Measurements from ENCODE around the gene NECAP2.

NECAP2 gene

DNA sequence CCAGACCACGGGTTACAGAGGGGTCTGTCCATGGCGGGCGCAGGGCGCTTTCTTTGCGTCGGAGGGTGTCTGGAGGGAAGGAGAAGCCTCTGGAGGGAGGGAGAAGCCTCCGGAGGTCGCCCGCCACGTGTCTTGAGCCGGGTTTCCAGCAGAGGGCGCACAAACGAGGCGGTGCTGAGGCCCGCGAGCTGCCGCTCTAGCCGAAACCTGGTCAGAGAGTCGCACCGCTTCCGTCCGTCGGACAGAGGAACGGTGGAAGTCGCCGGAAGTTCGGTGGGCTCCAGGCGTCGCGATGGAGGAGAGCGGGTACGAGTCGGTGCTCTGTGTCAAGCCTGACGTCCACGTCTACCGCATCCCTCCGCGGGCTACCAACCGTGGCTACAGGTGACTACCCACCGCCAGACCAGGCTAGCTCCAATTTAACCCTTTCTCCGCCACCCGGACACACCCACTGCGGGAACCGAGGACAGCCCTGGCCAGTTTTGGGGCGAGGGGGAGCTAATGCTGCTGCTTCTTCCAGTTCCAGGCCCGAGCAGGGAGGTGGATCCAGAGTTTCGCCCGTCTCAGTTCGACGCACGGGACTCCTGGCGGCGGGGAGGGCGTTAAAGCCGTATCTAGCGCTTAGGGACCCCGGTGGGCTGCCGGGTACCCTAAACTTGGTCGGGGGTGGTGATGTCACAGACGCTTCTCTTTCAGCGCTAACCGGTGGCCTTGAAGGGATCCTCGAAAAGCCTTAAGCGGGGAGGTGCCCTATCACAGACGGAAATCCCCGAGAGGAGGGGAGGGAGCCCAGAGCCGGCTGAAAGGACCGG lies at the start of gene NECAP2:
Gene NECAP2 (plus strand): TSS at position 255 of the 812 bp plus-strand sequence. CDS start 38 bp downstream, at position 293.
- peak; percentile 18 to 94 (median 84) for DNase-seq

- DNase-seq: no peak
These were observed 49.1 kb upstream of the NECAP2 start for GRCh38 chr1:16391411-16391810.

DNA sequence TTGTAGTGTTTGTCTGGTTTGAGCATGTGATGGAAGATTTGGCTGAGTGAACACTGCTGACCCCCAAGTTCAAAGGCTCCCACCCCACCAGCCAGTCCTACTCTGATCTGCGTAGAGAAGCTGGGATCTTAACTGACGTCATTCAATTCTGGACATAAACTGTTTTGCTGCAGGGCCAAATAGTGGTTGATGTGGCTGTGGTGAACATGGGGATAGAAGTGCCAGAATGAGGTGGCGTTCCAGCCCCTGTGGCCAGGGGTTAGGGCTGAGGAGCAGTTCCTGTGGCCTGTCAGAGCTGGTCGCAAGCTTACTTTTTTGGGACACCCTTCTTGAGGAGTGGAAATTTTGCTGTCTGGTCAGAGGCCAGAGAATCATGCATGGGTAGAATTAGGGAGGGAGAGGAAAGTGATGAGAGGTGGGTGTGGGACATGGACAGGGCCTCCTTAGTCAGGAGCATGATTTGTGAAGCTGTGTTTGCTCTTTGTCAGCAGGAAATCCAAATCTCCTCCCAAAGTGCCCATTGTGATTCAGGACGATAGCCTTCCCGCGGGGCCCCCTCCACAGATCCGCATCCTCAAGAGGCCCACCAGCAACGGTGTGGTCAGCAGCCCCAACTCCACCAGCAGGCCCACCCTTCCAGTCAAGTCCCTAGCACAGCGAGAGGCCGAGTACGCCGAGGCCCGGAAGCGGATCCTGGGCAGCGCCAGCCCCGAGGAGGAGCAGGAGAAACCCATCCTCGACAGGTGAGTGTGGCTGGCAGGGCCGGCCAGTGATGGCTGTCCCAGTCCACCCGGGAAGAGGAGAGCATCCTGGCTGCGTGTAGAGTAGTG lies 47.6 kb upstream of the NECAP2 start:
- DNase-seq: no peak

DNA sequence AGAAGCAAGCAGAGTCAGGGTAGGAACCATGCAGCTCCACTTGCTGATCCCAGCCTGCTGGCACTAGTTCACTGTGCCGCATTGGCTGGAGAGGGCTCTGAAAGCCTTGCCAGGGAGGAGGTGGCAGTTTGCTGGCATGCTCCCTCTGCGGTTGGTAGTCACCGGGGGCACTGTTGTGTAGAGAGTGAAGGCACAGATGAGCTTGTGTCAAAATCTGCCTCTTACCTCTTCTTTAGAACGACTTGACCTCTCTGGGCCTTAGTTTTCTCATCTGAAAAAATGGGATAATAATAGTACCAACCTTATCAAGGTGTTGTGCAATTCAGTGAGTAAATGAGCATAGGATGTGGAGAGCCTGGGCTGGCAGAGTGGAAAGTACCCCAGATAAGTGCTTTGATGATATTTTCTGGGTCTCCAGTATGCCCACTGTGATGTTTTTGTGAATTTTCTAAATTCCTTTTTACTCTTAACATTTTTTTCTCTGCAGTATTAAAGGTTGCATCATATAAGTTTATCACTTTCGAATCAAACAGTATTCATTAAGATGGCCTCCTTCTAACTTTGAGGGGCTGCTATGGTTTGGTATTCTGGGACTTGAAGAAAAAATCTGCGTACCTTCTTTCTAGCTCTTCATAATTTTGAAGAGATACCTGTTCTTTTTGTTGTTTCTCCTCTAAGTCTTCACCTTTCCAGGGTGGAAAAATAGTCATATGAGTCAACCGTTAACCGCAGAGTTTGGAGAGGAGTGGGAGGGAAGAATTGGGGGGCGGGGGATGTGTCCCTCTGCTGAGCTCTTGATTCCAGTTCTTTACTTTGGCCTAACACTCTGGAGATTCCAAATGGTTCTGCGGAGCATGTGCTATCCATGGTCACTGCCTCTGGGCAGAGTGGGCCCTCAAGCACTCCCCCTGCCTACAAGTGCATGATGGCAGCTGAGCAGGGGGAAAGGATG lies 46.7 kb upstream of the NECAP2 start:
- DNase-seq: peak in 27 of 56 donors; percentile 4 to 58 (median 27)

DNA sequence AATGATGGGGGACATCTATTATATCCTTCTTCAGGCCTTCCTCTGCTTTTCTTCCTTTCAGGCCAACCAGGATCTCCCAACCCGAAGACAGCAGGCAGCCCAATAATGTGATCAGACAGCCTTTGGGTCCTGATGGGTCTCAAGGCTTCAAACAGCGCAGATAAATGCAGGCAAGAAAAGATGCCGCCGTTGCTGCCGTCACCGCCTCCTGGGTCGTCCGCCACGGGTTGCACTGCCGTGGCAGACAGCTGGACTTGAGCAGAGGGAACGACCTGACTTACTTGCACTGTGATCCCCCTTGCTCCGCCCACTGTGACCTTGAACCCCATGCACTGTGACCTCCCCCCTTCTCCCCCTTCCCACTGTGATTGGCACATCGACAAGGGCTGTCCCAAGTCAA lies 45.5 kb upstream of the NECAP2 start:
- DNase-seq: no peak

DNA sequence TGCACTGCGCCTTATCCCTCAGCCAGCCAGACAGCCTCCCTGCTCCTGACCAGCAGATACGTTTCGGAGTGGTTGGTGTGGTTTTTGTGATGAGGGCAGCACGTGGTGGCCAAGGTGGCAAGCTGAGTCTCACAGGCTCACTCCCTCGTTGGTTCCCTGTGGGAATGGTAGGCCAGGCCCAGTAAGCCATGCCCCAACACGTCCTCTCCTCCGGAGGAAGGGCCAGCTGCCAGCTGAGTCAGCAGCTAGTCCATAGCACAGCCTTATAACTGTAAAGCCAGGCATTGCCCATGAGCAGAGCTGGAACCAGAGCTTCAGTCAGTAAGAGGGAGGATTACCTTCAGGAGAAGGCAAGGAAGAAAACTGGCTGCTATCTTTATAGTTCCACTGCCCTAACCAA lies 43.9 kb upstream of the NECAP2 start:
- DNase-seq: peak in 2 of 56 donors; percentile 6

GRCh38 chr1:16397120-16397519 lies 43.4 kb upstream of the NECAP2 start:
- peak in 1 of 56 donors; percentile 25 for DNase-seq

GRCh38 chr1:16398371-16398953 lies 42.1 kb upstream of the NECAP2 start:
- peak in 1 of 56 donors; percentile 15 for DNase-seq

GRCh38 chr1:16402742-16403141 lies 37.8 kb upstream of the NECAP2 start:
- no peak for DNase-seq

- DNase-seq: no peak
These were observed 35.1 kb upstream of the NECAP2 start for GRCh38 chr1:16405441-16405840.

GRCh38 chr1:16406868-16407267 lies 33.7 kb upstream of the NECAP2 start:
- DNase-seq: no peak

GRCh38 chr1:16409536-16410152 lies 30.9 kb upstream of the NECAP2 start:
- no peak for DNase-seq

- no peak for DNase-seq
These were observed 29.7 kb upstream of the NECAP2 start for GRCh38 chr1:16410803-16411202.

DNA sequence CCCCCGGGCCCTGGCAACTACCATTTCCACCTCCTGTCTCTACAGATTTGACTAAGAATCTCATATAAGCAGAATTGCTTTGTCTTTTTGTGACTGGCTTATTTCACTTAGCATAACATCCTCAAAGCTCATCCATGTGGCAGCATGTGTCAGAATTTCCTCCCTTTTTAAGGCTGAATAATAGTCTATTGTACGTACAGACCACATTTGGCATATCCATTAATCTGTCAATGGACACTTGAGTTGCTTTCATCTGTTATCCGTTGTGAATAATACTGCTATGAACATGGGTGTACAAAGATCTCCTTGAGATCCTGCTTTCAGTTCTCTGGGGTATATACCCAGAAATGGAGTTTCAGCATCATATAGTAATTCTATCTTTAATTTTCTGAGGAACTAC lies 27.3 kb upstream of the NECAP2 start:
- DNase-seq: no peak

DNA sequence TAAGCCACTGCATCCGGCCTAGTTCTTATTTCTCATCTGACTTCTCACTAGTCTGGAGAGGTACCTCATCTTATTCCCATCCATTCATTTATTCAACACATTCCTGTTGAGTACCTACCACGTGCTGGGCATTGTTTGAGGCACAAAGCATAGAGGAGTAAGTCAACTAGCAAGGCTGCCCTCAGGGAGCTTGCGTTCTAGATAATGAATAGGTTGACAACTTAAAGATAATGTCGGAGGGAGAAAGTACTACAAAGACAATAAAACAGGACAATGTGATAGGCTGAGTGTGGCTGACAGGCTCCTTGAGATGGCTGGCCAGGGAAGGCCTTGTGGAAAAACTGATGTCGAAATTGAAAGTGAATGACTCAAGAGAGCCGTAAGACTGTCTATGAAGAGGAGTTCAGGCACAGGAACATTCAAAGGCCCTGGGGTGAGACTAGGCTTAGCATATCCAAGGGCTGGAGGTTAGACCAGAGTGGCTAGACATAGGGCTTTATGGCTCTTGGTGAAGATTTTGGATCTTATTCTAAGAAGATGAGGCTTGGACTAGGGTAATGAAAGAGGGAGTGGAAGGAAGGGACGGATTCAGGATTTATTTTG lies 21.6 kb upstream of the NECAP2 start:
- DNase-seq: no peak

- DNase-seq: no peak
These were observed 20.0 kb upstream of the NECAP2 start for GRCh38 chr1:16420424-16421118.

- DNase-seq: no peak
These were observed 19.3 kb upstream of the NECAP2 start for GRCh38 chr1:16421201-16421600.

- no peak for DNase-seq
These were observed 18.5 kb upstream of the NECAP2 start for GRCh38 chr1:16422041-16422440.

Data from amygdala (tissue), 56 donors.